ENCODE data around the gene USP13. TPM values are rescaled to one million over a fixed set of nuclear protein-coding genes. Genes with fewer than 3 reads are reported as not detected.

The USP13 gene
- total and polyA plus RNA-seq, 2 experiments from 2014 or later, result 9.6 to 22.7 TPM

- Histone ChIP-seq H3K4me3 (no peak overlapping the region), H3K4me1 (ENCODE audit: insufficient read depth) (no peaks in the 10 kb centered on the region), H4K20me1 (replicated peaks; ENCODE audit: insufficient read depth) (no peaks in the 10 kb centered on the region), H3F3A (replicated peaks; ENCODE audit: low read depth) (no peaks in the 10 kb centered on the region), H3K79me2 (replicated peaks; ENCODE audit: insufficient read depth) (no peaks in the 10 kb centered on the region), H3K27me3 (ENCODE audit: insufficient read depth) (no peaks in the 10 kb centered on the region), H3K4me2 (no peak overlapping the region), H3K27ac (ENCODE audit: low read depth) (no peak overlapping the region), H3K36me3 (ENCODE audit: insufficient read depth) (0 out of 2 replicates have a peak, but pooled peaks cover 8% of the 10 kb centered on the region), H3K9me2 (ENCODE audit: insufficient read depth) (no peaks in the 10 kb centered on the region), H2AFZ (no peak overlapping the region)
- no peak for ATAC-seq
- peaks cover 23% of the 10 kb centered on the region for H3K36me3 Mint-ChIP-seq (ENCODE audit: low read depth)
- no peaks in the 10 kb centered on the region; the same call in 2 of the 3 replicates for H3K9me3 Mint-ChIP-seq
- DNase-seq (ENCODE audit: low spot score), result no peak
- H3K4me1 Mint-ChIP-seq, result no peaks in the 10 kb centered on the region
- no peak for TF ChIP-seq ETS1 (IDR thresholded peaks at IDR 0.05)
- no peak for TF ChIP-seq ZNF462 (CRISPR knock-in tag; IDR thresholded peaks at IDR 0.05)
- no peak for TF ChIP-seq REST (IDR thresholded peaks at IDR 0.05; ENCODE audit: unreplicated experiment)
- TF ChIP-seq CTCF (conservative IDR thresholded peaks at IDR 0.05; ENCODE audit: low read depth in 2 of 2), result no peak
- no peak for TF ChIP-seq ZNF114 (CRISPR knock-in tag; IDR thresholded peaks at IDR 0.05)
- TF ChIP-seq EZH2 (IDR thresholded peaks at IDR 0.05; ENCODE audit: low read depth, unreplicated experiment), result no peak
- TF ChIP-seq ZNF331 (CRISPR knock-in tag; IDR thresholded peaks at IDR 0.05; ENCODE audit: low read depth), result no peak
- no peak for TF ChIP-seq JUNB (IDR thresholded peaks at IDR 0.05; ENCODE audit: unreplicated experiment)
- no peak for TF ChIP-seq POLR2AphosphoS5 (IDR thresholded peaks at IDR 0.05; ENCODE audit: low read depth)
- TF ChIP-seq STAT1 (IDR thresholded peaks at IDR 0.05; ENCODE audit: unreplicated experiment), result no peak
- no peak for TF ChIP-seq EZH2phosphoT487 (IDR thresholded peaks at IDR 0.05; ENCODE audit: unreplicated experiment)
- no peak for TF ChIP-seq CREB1 (CRISPR knock-in tag; IDR thresholded peaks at IDR 0.05; ENCODE audit: low read depth)
- TF ChIP-seq NANOG (IDR thresholded peaks at IDR 0.05; ENCODE audit: borderline replicate concordance), result no peak
- H3K27me3 Mint-ChIP-seq (ENCODE audit: insufficient read depth, low read depth, poor library complexity), result peaks cover 2% of the 10 kb centered on the region
- H3K4me3 Mint-ChIP-seq, result no peak overlapping the region
- no peak overlapping the region for H3K27ac Mint-ChIP-seq
Measured at GRCh38 chr3:179731544-179731943, 78.7 kb downstream of the USP13 start.
